Smooth muscle cell (in vitro differentiated cells): ENCODE measurements around the gene SDC1. TPM values are rescaled to one million over a fixed set of nuclear protein-coding genes. Genes with fewer than 3 reads are reported as not detected.

Source experiments
- DNase-seq: peaks from one replicate; lab custom pipeline; 2025; ENCODE audit not compliant: unreplicated experiment; lab: John Stamatoyannopoulos, UW
- H2AFZ ChIP-seq: fragments of 200-600 bp; sonication (generic); 2 replicates; pipeline ENCODE4 v1.6.0; 2016; ENCODE audit warnings: antibody characterized with exemption, low read depth, mild to moderate bottlenecking
- H3F3A ChIP-seq: fragments of 200-600 bp; sonication (generic); 2 replicates; pipeline ENCODE4 v1.6.0; 2017; ENCODE audit warnings: antibody characterized with exemption, low read depth
- H3K27ac ChIP-seq: fragments of 200-600 bp; sonication (generic); 2 replicates; pipeline ENCODE4 v1.5.1; 2016; ENCODE audit warnings: low read depth, mild to moderate bottlenecking
- H3K27me3 ChIP-seq: fragments of 200-600 bp; sonication (generic); 2 replicates; pipeline ENCODE4 v1.6.1; 2016; ENCODE audit warnings: low read depth, mild to moderate bottlenecking
- H3K36me3 ChIP-seq: fragments of 200-600 bp; sonication (generic); 2 replicates; pipeline ENCODE4 v1.5.1; 2016; ENCODE audit warnings: low read depth
- H3K4me1 ChIP-seq: fragments of 200-600 bp; sonication (generic); 2 replicates; pipeline ENCODE4 v1.5.1; 2016; ENCODE audit warnings: low read depth
- H3K4me2 ChIP-seq: fragments of 200-600 bp; sonication (generic); 2 replicates; pipeline ENCODE4 v1.6.0; 2016; ENCODE audit warnings: mild to moderate bottlenecking
- H3K4me3 ChIP-seq: fragments of 200-600 bp; sonication (generic); 2 replicates; pipeline ENCODE4 v1.5.1; 2016; ENCODE audit warnings: mild to moderate bottlenecking
- H3K79me2 ChIP-seq: fragments of 200-600 bp; sonication (generic); 2 replicates; pipeline ENCODE4 v1.6.0; 2016; ENCODE audit warnings: low read depth, mild to moderate bottlenecking
- H3K9ac ChIP-seq: fragments of 200-600 bp; sonication (generic); 2 replicates; pipeline ENCODE4 v1.6.0; 2016; ENCODE audit warnings: low read depth
- H3K9me3 ChIP-seq: fragments of 200-600 bp; sonication (generic); replicated peaks from 2 replicates; pipeline ENCODE4 v1.5.1; 2016; ENCODE audit warnings: low read depth
- H4K20me1 ChIP-seq: fragments of 200-600 bp; sonication (generic); 2 replicates; pipeline ENCODE4 v1.6.0; 2016; ENCODE audit warnings: low read depth
- WGBS: methylation state at CpG from one replicate; pipeline ENCODE4 v1.1.7; 2016; ENCODE audit warnings: low lambda C conversion rate; 5-methylcytosine and 5-hydroxymethylcytosine counted together
- polyA plus RNA-seq: library from polyadenylated mRNA; unstranded; fragments of >200 nt; fragmentation: Nextera tagmentation; extraction: Ambion mirVana; gene quantifications from 2 replicates; pipeline ENCODE4 v1.2.1, GENCODE V29; 2016
- total RNA-seq: library from RNA; depleted of rRNA; stranded (reverse); fragments of >200 nt; gene quantifications from 2 replicates; pipeline ENCODE4 v1.2.3, GENCODE V29; 2014
- TF ChIP-seq, protein P1 (sequence below): fragments of 200-600 bp; sonication (generic); IDR thresholded peaks from 2 replicates; pipeline ENCODE4 v1.5.1; 2017; ENCODE audit warnings: borderline replicate concordance, mild to moderate bottlenecking, antibody characterized with exemption; ENCODE audit not compliant: insufficient read depth, poor library complexity, severe bottlenecking

The SDC1 gene
- total and polyA plus RNA-seq, 2 experiments from 2014 or later, result 61.0 to 88.1 TPM

DNA sequence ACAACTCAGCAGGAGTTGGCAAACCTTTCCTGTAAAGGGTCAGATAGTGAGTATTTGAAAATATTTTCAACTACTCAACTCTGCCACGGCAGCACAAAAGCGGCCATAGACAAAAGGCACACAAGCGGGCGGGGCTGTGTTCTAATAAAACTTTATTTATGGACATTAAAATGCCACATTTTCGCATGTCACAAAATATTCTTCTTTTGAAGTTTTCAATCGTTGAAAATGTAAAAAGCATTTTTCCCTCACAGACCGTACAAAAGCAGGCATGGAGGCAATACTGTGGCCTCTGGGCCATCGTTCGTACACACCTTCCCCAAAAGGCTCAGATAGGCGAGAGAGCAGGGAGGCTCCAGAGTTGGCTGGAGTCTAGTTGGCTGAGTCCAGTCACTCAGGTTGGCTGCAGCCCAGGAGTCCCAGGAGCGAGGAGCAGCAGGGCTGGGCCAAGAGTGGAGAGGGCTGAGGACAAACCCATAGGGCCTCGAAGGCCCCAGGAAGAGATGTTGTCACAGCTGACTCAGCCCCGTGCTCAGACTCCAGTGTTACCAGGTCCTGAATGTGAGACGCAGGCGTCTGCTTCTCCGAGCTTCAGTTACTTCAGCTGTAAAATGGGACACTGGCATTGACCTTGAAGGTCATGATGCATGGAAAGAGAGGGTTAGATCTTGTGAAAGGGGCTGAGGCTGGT, 42.5 kb downstream of the SDC1 start:
- Histone ChIP-seq H3K4me2 (no peak overlapping the region), H3K36me3 (no peaks in the 10 kb centered on the region), H3K27ac (no peak overlapping the region), H3K4me3 (no peak overlapping the region), H4K20me1 (no peaks in the 10 kb centered on the region), H3K27me3 (no peaks in the 10 kb centered on the region), H2AFZ (no peak overlapping the region), H3K79me2 (no peaks in the 10 kb centered on the region), H3K9ac (no peak overlapping the region), H3F3A (no peaks in the 10 kb centered on the region), H3K9me3 (no peaks in the 10 kb centered on the region), H3K4me1 (peaks cover 13% of the 10 kb centered on the region)
- TF ChIP-seq, protein P1, sequence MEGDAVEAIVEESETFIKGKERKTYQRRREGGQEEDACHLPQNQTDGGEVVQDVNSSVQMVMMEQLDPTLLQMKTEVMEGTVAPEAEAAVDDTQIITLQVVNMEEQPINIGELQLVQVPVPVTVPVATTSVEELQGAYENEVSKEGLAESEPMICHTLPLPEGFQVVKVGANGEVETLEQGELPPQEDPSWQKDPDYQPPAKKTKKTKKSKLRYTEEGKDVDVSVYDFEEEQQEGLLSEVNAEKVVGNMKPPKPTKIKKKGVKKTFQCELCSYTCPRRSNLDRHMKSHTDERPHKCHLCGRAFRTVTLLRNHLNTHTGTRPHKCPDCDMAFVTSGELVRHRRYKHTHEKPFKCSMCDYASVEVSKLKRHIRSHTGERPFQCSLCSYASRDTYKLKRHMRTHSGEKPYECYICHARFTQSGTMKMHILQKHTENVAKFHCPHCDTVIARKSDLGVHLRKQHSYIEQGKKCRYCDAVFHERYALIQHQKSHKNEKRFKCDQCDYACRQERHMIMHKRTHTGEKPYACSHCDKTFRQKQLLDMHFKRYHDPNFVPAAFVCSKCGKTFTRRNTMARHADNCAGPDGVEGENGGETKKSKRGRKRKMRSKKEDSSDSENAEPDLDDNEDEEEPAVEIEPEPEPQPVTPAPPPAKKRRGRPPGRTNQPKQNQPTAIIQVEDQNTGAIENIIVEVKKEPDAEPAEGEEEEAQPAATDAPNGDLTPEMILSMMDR, result no peak
- no peak for DNase-seq
- 91% methylated on average over 16 of the region's 16 CpGs for WGBS

DNA sequence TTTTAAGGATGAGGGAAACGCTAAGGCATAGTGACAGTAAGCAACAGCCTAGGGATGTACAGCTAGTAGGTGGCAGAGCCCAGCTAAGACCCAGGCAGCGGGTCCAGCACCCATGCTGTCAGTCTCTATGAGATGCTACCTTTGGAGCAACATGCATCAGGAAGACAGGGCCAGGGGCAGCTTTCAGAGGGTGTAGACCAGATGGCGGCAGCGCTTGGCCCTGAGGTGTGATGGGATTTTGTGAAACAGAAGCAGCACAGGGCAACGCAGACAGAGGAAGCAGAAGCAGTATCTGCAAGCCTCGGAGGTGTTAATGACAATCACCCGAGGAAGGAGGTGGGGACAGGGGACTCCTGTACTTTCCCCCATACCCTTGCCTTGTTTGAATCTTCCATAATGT, 43.2 kb downstream of the SDC1 start:
- H4K20me1 ChIP-seq, result no peaks in the 10 kb centered on the region
- no peak overlapping the region for H3K4me2 ChIP-seq
- H2AFZ ChIP-seq, result no peak overlapping the region
- H3K9me3 ChIP-seq, result no peaks in the 10 kb centered on the region
- no peak overlapping the region for H3K9ac ChIP-seq
- H3K27me3 ChIP-seq, result no peaks in the 10 kb centered on the region
- peaks cover 13% of the 10 kb centered on the region for H3K4me1 ChIP-seq
- H3K27ac ChIP-seq, result no peak overlapping the region
- TF ChIP-seq, protein P1, result no peak
- H3K79me2 ChIP-seq, result no peaks in the 10 kb centered on the region
- no peaks in the 10 kb centered on the region for H3K36me3 ChIP-seq
- 89% methylated on average over 7 of the region's 7 CpGs for WGBS
- no peak for DNase-seq
- H3K4me3 ChIP-seq, result no peak overlapping the region
- no peaks in the 10 kb centered on the region for H3F3A ChIP-seq

- Histone ChIP-seq H3K4me3 (no peak overlapping the region), H3K4me1 (peaks cover 9% of the 10 kb centered on the region), H3K9me3 (no peaks in the 10 kb centered on the region), H3K4me2 (no peak overlapping the region), H3K27me3 (no peaks in the 10 kb centered on the region), H2AFZ (no peak overlapping the region), H3K79me2 (no peaks in the 10 kb centered on the region), H3K9ac (no peak overlapping the region), H3K36me3 (no peaks in the 10 kb centered on the region), H3F3A (no peaks in the 10 kb centered on the region), H4K20me1 (no peaks in the 10 kb centered on the region), H3K27ac (no peak overlapping the region)
- TF ChIP-seq, protein P1, result no peak
- 95% methylated on average over 17 of the region's 17 CpGs for WGBS
- no peak for DNase-seq
Observed at GRCh38 chr2:20180676-20181648, 44.0 kb downstream of the SDC1 start.
